DMS153 treated with DMSO at 0.1 percent for 48 hours (cell line): ENCODE results near the gene SHANK1.

Source experiments
- DNase-seq: peaks from one replicate; lab custom pipeline; 2025; ENCODE audit not compliant: unreplicated experiment; lab: John Stamatoyannopoulos, UW

The SHANK1 gene

GRCh38 chr19:50729894-50730293, 10.3 kb upstream of the SHANK1 start:
- DNase-seq: no peak

- DNase-seq: no peak
These were observed 8.6 kb upstream of the SHANK1 start for GRCh38 chr19:50728084-50728737.

- DNase-seq: no peak
These were observed 6.3 kb upstream of the SHANK1 start for GRCh38 chr19:50725911-50726230.

GRCh38 chr19:50725218-50725910, 5.8 kb upstream of the SHANK1 start:
- no peak for DNase-seq

- DNase-seq: no peak
These were observed 5.1 kb upstream of the SHANK1 start for GRCh38 chr19:50724522-50725217.

DNA sequence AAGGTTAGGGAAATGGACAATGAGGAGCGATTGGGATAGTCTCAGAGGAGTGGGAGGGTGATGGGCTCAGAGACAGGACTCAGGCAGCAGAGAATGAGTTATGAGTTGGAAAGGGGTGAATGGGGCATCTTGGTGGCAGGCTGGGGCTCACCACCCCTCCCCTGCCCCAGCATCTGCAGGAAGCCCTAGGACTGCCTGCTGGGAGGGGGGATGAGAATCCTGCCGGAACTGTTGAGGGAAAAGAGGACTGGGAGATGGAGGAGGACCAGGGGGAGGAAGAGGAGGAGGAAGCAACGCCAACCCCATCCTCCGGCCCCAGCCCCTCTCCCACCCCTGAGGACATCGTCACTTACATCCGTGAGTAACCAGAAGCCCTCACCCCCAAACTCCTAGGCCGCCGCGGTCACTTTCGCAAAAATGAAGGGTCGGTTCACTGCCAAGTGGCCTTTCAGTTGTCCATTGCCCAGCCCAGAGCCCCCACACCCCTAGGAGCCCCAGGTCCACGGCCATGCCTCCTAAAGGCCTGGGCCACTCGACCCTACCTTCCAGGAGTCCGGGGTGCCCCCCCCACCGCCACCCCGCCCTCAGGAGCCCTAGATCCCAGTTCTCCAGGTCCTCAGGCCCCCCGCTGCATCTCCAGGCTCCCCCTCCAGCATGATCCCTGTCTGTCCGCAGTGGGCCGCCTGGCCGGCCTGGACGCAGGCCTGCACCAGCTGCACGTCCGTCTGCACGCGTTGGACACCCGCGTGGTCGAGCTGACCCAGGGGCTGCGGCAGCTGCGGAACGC, 4.3 kb upstream of the SHANK1 start:
- DNase-seq: no peak

DNA sequence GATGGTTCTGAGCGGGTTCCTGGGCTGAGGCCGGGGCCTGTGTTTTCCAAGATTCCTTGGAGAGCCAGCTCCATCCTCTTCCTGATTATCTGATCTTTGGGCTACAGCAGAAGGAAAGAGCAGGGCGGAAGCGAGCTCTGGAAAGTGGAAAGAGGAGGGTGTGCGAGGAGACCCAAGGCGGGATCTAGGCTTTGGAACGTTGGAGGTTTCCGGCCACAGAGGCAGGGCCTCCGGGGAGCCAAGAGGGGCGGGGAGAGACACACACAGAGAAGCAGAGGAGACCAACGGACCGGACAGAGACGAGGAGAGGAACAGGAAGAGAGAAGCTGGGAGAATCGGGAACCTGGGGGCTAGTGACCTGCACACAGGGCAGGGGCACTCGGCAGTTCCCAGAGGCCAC, 3.5 kb upstream of the SHANK1 start, which contains the start of gene CLEC11A:
CLEC11A (plus strand) TSS at position 296 of the 400 bp plus-strand sequence. CDS start 162 bp downstream, outside the sequence.
- DNase-seq: no peak

GRCh38 chr19:50722201-50723013, 2.8 kb upstream of the SHANK1 start:
- DNase-seq: no peak

DNA sequence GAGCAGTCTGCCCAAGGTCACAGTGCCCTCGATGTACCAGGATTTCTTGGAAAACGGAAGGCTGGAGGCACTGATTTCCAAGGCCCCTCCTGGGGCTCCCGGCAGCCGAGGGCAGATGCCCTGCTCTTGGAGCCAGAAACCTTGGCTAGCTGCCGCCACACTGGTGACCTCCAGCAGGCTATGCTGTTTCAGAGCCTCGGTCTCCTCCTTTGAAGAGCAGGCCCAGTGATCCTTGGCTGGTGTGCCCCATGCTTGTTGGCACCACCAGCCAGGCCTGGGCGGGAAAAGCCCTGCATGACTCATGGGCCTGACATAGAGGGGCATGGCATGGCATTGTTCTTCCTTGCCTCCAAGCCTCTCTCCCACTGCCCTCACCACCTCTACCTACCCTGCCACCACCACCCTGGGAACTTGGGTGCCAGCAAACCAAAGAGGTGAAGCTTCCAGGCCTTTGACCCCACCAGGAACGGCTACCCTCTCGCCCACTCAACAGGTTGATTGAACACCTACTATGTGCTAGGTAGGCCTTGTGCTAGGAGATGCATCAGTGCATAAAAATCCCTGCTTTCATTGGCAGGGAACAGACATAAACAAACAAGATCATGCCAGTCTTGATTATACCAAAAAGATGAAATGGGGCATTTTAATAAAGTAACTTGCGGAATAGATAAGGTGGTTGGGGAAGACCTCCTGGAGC, 2.0 kb upstream of the SHANK1 start:
- DNase-seq: no peak

DNA sequence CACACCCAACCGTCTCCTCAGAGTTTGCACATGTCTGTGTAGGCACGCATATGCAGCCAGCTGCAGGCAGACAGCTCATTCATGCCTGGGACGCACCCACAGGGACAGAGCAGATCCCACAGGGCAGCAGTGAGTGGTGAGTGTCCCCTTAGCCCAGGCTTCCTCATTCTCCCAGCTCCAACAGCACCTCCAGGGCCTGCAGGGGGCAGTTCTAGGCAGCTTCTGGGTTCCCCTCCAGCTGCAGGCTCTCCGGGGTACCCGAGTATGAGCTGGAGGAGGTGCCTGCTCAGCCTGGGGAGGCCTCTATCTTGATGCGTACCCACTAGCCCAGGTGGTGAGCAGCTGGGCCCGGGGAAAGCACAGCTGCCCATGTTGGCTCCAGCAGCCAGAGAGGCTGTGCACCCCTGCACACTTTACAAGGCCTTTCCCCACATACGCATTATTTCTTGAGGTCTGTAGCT, 1.3 kb upstream of the SHANK1 start:
- no peak for DNase-seq

GRCh38 chr19:50720181-50720920, 749 bp upstream of the SHANK1 start:
- DNase-seq: no peak

DNA sequence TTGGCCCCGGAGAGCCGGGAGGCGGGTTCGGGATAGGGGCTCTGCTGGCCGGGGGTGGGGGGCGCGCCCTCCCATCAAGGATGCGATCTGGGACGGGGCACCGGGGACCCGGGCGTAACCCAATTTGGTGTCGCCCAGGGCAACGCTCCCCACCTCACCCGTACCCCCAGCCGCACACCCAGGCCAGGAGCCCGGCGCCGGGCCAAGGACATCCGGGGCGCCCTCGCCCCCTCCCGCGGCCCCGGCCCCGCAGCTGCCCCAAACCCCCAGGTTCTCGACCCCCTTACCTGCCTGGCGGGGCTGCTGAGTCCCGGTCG, 525 bp downstream of the SHANK1 start:
- DNase-seq: no peak

DNA sequence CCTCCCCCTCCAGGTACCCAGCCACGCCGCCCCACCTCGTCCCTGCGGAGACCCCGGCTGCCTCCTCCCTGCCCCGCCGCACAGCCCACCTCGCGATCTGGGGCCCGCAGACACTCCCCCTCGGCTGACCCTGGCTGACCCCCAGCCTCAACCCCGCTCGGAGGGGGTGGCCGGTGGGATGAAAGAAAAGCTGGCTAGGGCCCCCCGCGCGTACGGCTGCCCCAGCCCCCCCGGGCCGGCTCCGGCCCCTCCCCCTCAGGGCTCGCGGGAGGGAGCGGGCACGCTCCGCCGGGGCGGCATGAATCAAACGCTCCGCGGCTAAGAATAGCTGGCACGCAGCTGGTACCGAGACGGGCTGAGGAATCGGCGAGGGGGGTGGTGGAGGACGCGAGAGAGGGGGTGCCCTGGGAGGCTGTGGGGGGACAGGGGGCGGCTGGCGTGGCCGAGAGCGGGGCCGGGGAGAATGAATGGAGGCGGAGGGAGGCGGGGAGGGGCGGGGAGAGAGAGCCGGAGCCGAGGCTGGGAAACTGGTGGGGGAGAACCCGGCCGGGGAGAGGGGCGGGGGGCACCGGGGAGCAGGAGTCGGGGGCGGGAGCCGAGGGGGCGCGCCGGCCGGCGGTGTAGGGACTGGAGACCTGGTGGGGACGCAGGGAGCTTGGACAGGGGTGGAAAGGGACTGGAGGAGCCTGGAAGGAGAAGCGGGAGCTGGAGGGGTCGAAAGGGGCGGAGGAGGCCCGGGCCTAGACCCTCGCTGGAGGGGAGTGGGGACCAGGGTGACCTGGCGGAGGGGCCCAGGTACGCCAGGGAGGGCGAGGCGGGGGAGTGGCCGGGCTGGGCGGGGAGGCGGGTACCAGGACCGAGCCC, 1.1 kb downstream of the SHANK1 start:
- no peak for DNase-seq

- DNase-seq: no peak
These were observed 1.7 kb downstream of the SHANK1 start for GRCh38 chr19:50717891-50718254.

DNA sequence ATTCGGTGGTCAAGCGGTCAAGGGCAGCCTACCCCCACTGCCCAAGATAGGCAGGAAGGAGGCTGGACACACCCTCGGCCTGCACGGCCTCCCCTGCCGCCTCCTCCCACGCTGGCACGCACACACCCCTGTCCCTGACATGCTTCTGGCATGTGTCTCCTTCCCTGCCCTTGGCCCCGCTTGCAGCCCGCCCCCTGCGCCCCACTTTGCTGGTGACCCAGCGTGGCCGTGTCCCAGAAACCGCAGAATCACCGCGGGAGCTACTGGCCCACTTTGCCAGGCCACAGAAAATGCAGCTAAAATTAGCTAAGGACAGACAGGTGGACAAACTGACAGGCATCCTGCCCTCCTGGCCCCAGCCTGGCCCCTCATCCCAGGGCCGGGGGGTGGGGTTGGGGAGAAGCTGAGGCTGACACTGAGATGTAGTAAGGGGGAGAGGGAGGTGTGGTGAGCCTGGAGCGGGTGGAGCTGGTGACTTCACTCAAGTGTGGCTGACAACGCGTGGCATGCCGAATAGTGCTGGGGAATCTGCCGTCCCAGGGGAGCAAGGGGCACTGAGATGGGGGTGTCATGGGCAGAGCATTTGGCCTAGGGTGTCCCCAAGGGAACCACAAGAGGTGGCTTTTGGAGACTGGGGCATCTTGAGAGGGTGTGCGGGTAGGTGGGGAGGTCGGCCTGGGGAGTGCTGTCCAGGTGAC, 2.4 kb downstream of the SHANK1 start:
- DNase-seq: no peak

GRCh38 chr19:50716178-50717025, 3.2 kb downstream of the SHANK1 start:
- no peak for DNase-seq
